OCI-LY3 (cell line): ENCODE measurements around the gene TOR1AIP1.
A peak's percentile ranks its signal among the peaks of the same experiment; 100 is the strongest.
"Not testable (repeated sequence)": the region's sequence is repeated elsewhere in the genome, so short reads cannot be mapped to it uniquely, and the experiment has no call there.

Experiments
- H2AFZ ChIP-seq: fragments of 200-600, 300-600 bp; shearing (Covaris generic); 2 replicates; pipeline ENCODE4 v1.6.0; 2014; ENCODE audit warnings: antibody characterized with exemption, low read depth, low read length
- H3K27ac ChIP-seq: fragments of 200-600, 300-600 bp; sonication (generic); 2 replicates; pipeline ENCODE4 v1.5.1; 2014; ENCODE audit warnings: mild to moderate bottlenecking, low read length, moderate library complexity, mixed read lengths
- H3K27me3 ChIP-seq: fragments of 200-600, 300-600 bp; sonication (generic); 2 replicates; pipeline ENCODE4 v1.6.1; 2014; ENCODE audit warnings: low read depth, low read length, mixed read lengths
- H3K36me3 ChIP-seq: fragments of 200-600, 300-600 bp; sonication (generic); replicated peaks from 2 replicates; pipeline ENCODE3; 2014; ENCODE audit warnings: low read depth, low read length, mixed read lengths
- H3K4me1 ChIP-seq: fragments of 300-600, 200-600 bp; sonication (generic); 2 replicates; pipeline ENCODE4 v1.6.1; 2014; ENCODE audit warnings: low read length, mixed read lengths
- H3K4me2 ChIP-seq: fragments of 200-600, 300-600 bp; sonication (generic); 2 replicates; pipeline ENCODE4 v1.6.1; 2014; ENCODE audit warnings: low read length, mixed read lengths
- H3K4me3 ChIP-seq: fragments of 300-600, 200-600 bp; sonication (generic); 2 replicates; pipeline ENCODE4 v1.5.1; 2014; ENCODE audit warnings: antibody characterized with exemption, mild to moderate bottlenecking, low read length, moderate library complexity
- H3K79me2 ChIP-seq: fragments of 300-600, 200-600 bp; shearing (Covaris generic); 2 replicates; pipeline ENCODE4 v1.6.1; 2014; ENCODE audit warnings: mild to moderate bottlenecking, low read length, mixed read lengths
- H3K9ac ChIP-seq: fragments of 300-600, 200-600 bp; shearing (Covaris generic); 2 replicates; pipeline ENCODE4 v1.6.0; 2014; ENCODE audit warnings: mild to moderate bottlenecking, low read length, moderate library complexity
- H3K9me3 ChIP-seq: fragments of 200-600, 300-600 bp; shearing (Covaris generic); 2 replicates; pipeline ENCODE4 v1.6.1; 2014; ENCODE audit warnings: low read length, mixed read lengths; ENCODE audit not compliant: insufficient read depth
- H4K20me1 ChIP-seq: fragments of 200-600, 300-600 bp; sonication (generic); 2 replicates; pipeline ENCODE4 v1.6.1; 2016; ENCODE audit warnings: low read length, mixed read lengths; ENCODE audit not compliant: insufficient read depth
- EZH2phosphoT487 ChIP-seq: fragments of 200-600 bp; shearing (Covaris generic); IDR thresholded peaks from 2 replicates; pipeline ENCODE4 v1.6.1; 2018; ENCODE audit warnings: antibody characterized with exemption, mixed run types, low read depth
- TF ChIP-seq, protein P1 (sequence below): fragments of 200-600, 300-600 bp; sonication (generic); IDR thresholded peaks from 2 replicates; pipeline ENCODE4 v1.5.1; 2014; ENCODE audit warnings: antibody characterized with exemption, low read length, low read depth

Gene TOR1AIP1

DNA sequence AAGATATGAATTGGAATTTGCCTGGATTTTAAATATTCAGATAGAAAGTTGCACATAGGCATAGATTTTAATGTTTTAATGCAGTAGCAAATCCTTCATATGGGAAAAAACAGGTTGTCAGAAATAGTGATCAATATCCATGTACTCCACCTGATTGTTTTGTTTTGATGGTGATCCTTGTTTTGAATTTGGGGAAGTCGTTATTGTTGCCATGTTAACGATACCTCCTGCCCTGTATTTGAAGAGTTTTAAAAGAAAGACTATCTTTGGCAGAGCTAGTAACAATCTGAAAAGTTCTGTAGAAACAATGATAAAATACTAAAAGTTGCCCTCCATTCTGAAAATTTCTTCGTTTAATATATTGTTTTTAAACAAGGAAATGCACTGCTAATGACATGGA, 73.6 kb downstream of the TOR1AIP1 start:
- Histone ChIP-seq H3K27ac (no peak overlapping the region), H2AFZ (no peak overlapping the region), H3K9ac (peak overlapping the region; percentile 79), H3K79me2 (peaks cover 64% of the 10 kb centered on the region), H4K20me1 (peaks cover 35% of the 10 kb centered on the region), H3K4me3 (peak overlapping the region; percentile 84), H3K4me1 (peaks cover 39% of the 10 kb centered on the region), H3K4me2 (peak overlapping the region; percentile 86), H3K36me3 (no peaks in the 10 kb centered on the region), H3K27me3 (no peaks in the 10 kb centered on the region), H3K9me3 (no peaks in the 10 kb centered on the region)
- TF ChIP-seq, protein P1, sequence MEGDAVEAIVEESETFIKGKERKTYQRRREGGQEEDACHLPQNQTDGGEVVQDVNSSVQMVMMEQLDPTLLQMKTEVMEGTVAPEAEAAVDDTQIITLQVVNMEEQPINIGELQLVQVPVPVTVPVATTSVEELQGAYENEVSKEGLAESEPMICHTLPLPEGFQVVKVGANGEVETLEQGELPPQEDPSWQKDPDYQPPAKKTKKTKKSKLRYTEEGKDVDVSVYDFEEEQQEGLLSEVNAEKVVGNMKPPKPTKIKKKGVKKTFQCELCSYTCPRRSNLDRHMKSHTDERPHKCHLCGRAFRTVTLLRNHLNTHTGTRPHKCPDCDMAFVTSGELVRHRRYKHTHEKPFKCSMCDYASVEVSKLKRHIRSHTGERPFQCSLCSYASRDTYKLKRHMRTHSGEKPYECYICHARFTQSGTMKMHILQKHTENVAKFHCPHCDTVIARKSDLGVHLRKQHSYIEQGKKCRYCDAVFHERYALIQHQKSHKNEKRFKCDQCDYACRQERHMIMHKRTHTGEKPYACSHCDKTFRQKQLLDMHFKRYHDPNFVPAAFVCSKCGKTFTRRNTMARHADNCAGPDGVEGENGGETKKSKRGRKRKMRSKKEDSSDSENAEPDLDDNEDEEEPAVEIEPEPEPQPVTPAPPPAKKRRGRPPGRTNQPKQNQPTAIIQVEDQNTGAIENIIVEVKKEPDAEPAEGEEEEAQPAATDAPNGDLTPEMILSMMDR = no peak
- no peak for TF ChIP-seq EZH2phosphoT487

DNA sequence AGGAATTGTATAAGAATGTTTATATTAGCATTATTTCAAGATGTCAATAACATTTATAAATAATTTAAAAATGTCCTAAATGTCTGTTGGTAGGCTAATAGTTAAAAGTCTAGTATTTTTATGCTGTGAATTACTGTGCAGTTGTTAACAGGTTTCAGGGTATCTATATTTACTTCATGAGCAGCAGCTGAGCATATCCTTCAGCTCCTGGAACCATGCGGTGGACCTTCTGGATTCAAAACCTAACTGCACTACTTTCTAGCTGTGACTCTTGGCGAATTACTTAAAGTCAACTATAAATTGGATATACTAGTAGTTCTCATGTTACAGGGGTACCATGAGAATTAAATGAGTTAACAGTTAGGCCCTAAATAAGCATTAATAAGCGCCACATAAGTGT, 76.3 kb downstream of the TOR1AIP1 start:
- peaks cover 89% of the 10 kb centered on the region for H3K79me2 ChIP-seq
- H4K20me1 ChIP-seq = peaks cover 54% of the 10 kb centered on the region
- H3K36me3 ChIP-seq = peaks cover 5% of the 10 kb centered on the region
- TF ChIP-seq EZH2phosphoT487 = no peak
- TF ChIP-seq, protein P1 = no peak
- H2AFZ ChIP-seq = no peak overlapping the region
- no peaks in the 10 kb centered on the region for H3K27me3 ChIP-seq
- H3K4me2 ChIP-seq = no peak overlapping the region
- no peaks in the 10 kb centered on the region for H3K9me3 ChIP-seq
- H3K4me1 ChIP-seq = peaks cover 18% of the 10 kb centered on the region
- no peak overlapping the region for H3K9ac ChIP-seq
- H3K27ac ChIP-seq = no peak overlapping the region
- no peak overlapping the region for H3K4me3 ChIP-seq

DNA sequence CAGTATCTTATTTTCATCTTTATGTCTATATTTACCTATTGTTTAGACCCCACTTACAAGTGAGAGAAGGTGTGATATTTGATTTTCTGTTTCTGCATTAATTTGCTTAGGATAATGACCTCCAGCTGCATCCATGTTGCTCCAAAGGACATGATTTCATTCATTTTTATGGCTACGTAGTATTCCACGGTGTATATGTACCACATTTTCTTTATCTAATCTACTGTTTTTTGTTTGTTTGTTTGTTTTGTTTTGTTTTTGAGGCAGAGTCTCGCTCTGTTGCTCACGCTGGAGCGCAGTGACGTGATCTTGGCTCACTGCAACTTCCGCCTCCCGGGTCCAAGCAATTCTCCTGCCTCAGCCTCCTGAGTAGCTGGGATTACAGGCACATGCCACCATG, 80.1 kb downstream of the TOR1AIP1 start:
- H3K79me2 ChIP-seq = peaks cover 98% of the 10 kb centered on the region
- not testable (repeated sequence) for H3K4me3 ChIP-seq, H3K9me3 ChIP-seq, H3K27me3 ChIP-seq, H3K9ac ChIP-seq, H2AFZ ChIP-seq, H3K4me1 ChIP-seq, H3K4me2 ChIP-seq, H3K27ac ChIP-seq
- peaks cover 12% of the 10 kb centered on the region for H3K36me3 ChIP-seq
- H4K20me1 ChIP-seq = peaks cover 67% of the 10 kb centered on the region

DNA sequence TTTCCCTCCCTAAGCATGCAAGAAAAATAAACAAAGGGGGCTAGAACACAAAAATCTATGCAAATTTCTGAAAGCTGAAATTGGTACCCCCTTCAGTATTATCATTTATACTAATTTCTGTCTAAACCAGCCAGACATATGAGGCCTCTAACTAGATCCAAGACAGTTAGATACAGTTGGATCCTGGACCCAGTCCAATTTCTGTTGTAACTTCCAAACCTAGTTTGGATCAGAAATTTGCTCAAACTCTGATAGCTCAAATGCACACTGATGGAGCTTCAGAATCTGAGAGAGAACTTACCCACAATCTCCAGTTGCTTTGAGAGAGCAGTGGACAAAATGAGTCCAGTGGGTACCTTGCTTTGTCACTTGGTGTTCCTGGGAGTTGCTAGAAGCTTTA, 84.5 kb downstream of the TOR1AIP1 start:
- no peaks in the 10 kb centered on the region for H3K27me3 ChIP-seq
- no peaks in the 10 kb centered on the region for H3K4me1 ChIP-seq
- no peak for TF ChIP-seq EZH2phosphoT487
- TF ChIP-seq, protein P1 = no peak
- peaks cover 98% of the 10 kb centered on the region for H3K79me2 ChIP-seq
- no peak overlapping the region for H3K4me3 ChIP-seq
- peaks cover 9% of the 10 kb centered on the region for H3K36me3 ChIP-seq
- H2AFZ ChIP-seq = no peak overlapping the region
- H3K4me2 ChIP-seq = no peak overlapping the region
- no peaks in the 10 kb centered on the region for H3K9me3 ChIP-seq
- no peak overlapping the region for H3K27ac ChIP-seq
- H3K9ac ChIP-seq = no peak overlapping the region
- peaks cover 69% of the 10 kb centered on the region for H4K20me1 ChIP-seq
